Measurements from ENCODE around the gene PARVA. TPM values are rescaled to one million over a fixed set of nuclear protein-coding genes. Genes with fewer than 3 reads are reported as not detected.

Gene PARVA
- total RNA-seq, 2 donors from 2014 or later = 55.9 to 58.1 TPM

GRCh38 chr11:12494699-12495098, 117.3 kb downstream of the PARVA start:
- Histone ChIP-seq H3K27me3 (no peaks in the 10 kb centered on the region), H3K4me3 (no peak overlapping the region), H3K36me3 (peaks cover 31% of the 10 kb centered on the region), H3K27ac (no peak overlapping the region), H3K4me1 (peaks cover 0 to 5% of the 10 kb centered on the region in 2 donors), H3K9me3 (no peaks in the 10 kb centered on the region)
- TF ChIP-seq CTCF (IDR thresholded peaks at IDR 0.05) = no peak
- no peak for DNase-seq (ENCODE audit: low spot score)

GRCh38 chr11:12496181-12497025, 119.0 kb downstream of the PARVA start:
- TF ChIP-seq CTCF (IDR thresholded peaks at IDR 0.05) = no peak
- Histone ChIP-seq H3K27me3 (no peaks in the 10 kb centered on the region), H3K27ac (no peak overlapping the region), H3K9me3 (no peaks in the 10 kb centered on the region), H3K36me3 (peaks cover 40% of the 10 kb centered on the region), H3K4me1 (peaks cover 0 to 5% of the 10 kb centered on the region in 2 donors), H3K4me3 (no peak overlapping the region)
- no peak for DNase-seq (ENCODE audit: low spot score)

- H3K36me3 ChIP-seq = peaks cover 40% of the 10 kb centered on the region
- H3K27me3 ChIP-seq = no peaks in the 10 kb centered on the region
- no peak overlapping the region for H3K27ac ChIP-seq
These were observed 120.1 kb downstream of the PARVA start for GRCh38 chr11:12497431-12497830.

GRCh38 chr11:12499071-12499470, 121.7 kb downstream of the PARVA start:
- Histone ChIP-seq H3K9me3 (no peaks in the 10 kb centered on the region), H3K4me3 (no peak overlapping the region), H3K27ac (no peak overlapping the region), H3K4me1 (peaks cover 0 to 18% of the 10 kb centered on the region in 2 donors), H3K27me3 (no peaks in the 10 kb centered on the region), H3K36me3 (peaks cover 43% of the 10 kb centered on the region)
- TF ChIP-seq CTCF (IDR thresholded peaks at IDR 0.05) = no peak
- no peak for DNase-seq (ENCODE audit: low spot score)

More at GRCh38 chr11:12497431-12497830, 120.1 kb downstream of the PARVA start:
- Histone ChIP-seq H3K4me1 (peaks cover 0 to 6% of the 10 kb centered on the region in 2 donors), H3K4me3 (no peak overlapping the region), H3K9me3 (no peaks in the 10 kb centered on the region)
- DNase-seq (ENCODE audit: low spot score) = no peak
- no peak for TF ChIP-seq CTCF (IDR thresholded peaks at IDR 0.05)

- Histone ChIP-seq H3K27ac (no peak overlapping the region), H3K9me3 (no peaks in the 10 kb centered on the region), H3K36me3 (peaks cover 46% of the 10 kb centered on the region), H3K4me3 (no peak overlapping the region), H3K4me1 (peaks cover 0 to 20% of the 10 kb centered on the region in 2 donors), H3K27me3 (no peaks in the 10 kb centered on the region)
- DNase-seq (ENCODE audit: low spot score) = no peak
- TF ChIP-seq CTCF (IDR thresholded peaks at IDR 0.05) = no peak
These were observed 124.7 kb downstream of the PARVA start for GRCh38 chr11:12502046-12502445.

Data from right atrium auricular region (tissue), 2 donors.